T-helper 17 cell (primary cell): ENCODE measurements around the gene FOXF1. TPM values are rescaled to one million over a fixed set of nuclear protein-coding genes. Genes with fewer than 3 reads are reported as not detected.

ENCODE experiments used
- ATAC-seq: fragments of 150-1000 bp; cut with Tn5 transposase; 2 replicates; pipeline ENCODE4 v1.10.0; 2021; ENCODE audit warnings: mild to moderate bottlenecking, moderate library complexity
- DNase-seq, 3 donors: peaks; one replicate each; pipeline versions ENCODE4 v3.0.0 to v3.0.0-alpha.2; 2020 to 2021
- H3K9me3 ChIP-seq: one replicate; pipeline ENCODE4 v1.7.0; 2013; ENCODE audit warnings: low read length, mild to moderate bottlenecking; ENCODE audit not compliant: control insufficient read depth, poor library complexity, severe bottlenecking
- H3K27ac Mint-ChIP-seq: one replicate; pipeline ENCODE4 v1.8.0; 2022; ENCODE audit warnings: mild to moderate bottlenecking, moderate library complexity, mixed read lengths
- H3K27me3 Mint-ChIP-seq: one replicate; pipeline ENCODE4 v1.8.0; 2022; ENCODE audit warnings: mixed read lengths
- H3K36me3 Mint-ChIP-seq: one replicate; pipeline ENCODE4 v1.8.0; 2022; ENCODE audit warnings: low read depth, mixed read lengths
- H3K4me1 Mint-ChIP-seq: one replicate; pipeline ENCODE4 v1.8.0; 2022; ENCODE audit warnings: mild to moderate bottlenecking, mixed read lengths
- H3K4me3 Mint-ChIP-seq: one replicate; pipeline ENCODE4 v1.8.0; 2022; ENCODE audit warnings: mild to moderate bottlenecking, moderate library complexity, mixed read lengths
- total RNA-seq, 4 donors: library from RNA in 2 of 4; stranded (reverse) in 2 of 4; gene quantifications; one replicate each; pipeline ENCODE4 v1.2.3 and lab custom pipeline; 2022 to 2026

FOXF1 gene
- total RNA-seq, 2 donors from 2014 or later, result not detected

- no peaks in the 10 kb centered on the region for H3K9me3 ChIP-seq
- DNase-seq (no peak), ATAC-seq (no peak)
- no peaks in the 10 kb centered on the region for H3K4me1 Mint-ChIP-seq
- no peak overlapping the region for H3K27ac Mint-ChIP-seq
- H3K4me3 Mint-ChIP-seq, result no peak overlapping the region
- H3K27me3 Mint-ChIP-seq, result peaks cover 42% of the 10 kb centered on the region
- H3K36me3 Mint-ChIP-seq, result peaks cover 2% of the 10 kb centered on the region
These were observed 30.9 kb upstream of the FOXF1 start for GRCh38 chr16:86479419-86479818.

- Mint-ChIP-seq H3K27me3 (peaks cover 43% of the 10 kb centered on the region), H3K4me1 (no peaks in the 10 kb centered on the region), H3K4me3 (no peak overlapping the region), H3K36me3 (peaks cover 2% of the 10 kb centered on the region), H3K27ac (no peak overlapping the region)
- no peak for DNase-seq
- no peak for ATAC-seq
- no peaks in the 10 kb centered on the region for H3K9me3 ChIP-seq
These were observed 29.9 kb upstream of the FOXF1 start for GRCh38 chr16:86480444-86480843.

GRCh38 chr16:86481607-86482006 lies 28.7 kb upstream of the FOXF1 start:
- peaks cover 48% of the 10 kb centered on the region for H3K27me3 Mint-ChIP-seq
- DNase-seq (no peak), ATAC-seq (no peak)
- no peaks in the 10 kb centered on the region for H3K9me3 ChIP-seq
- peaks cover 2% of the 10 kb centered on the region for H3K36me3 Mint-ChIP-seq
- H3K4me3 Mint-ChIP-seq, result no peak overlapping the region
- H3K4me1 Mint-ChIP-seq, result no peaks in the 10 kb centered on the region
- H3K27ac Mint-ChIP-seq, result no peak overlapping the region

- no peak overlapping the region for H3K27ac Mint-ChIP-seq
- ATAC-seq (no peak), DNase-seq (no peak)
- no peaks in the 10 kb centered on the region for H3K4me1 Mint-ChIP-seq
- H3K36me3 Mint-ChIP-seq, result peaks cover 2% of the 10 kb centered on the region
- no peaks in the 10 kb centered on the region for H3K9me3 ChIP-seq
- peaks cover 41% of the 10 kb centered on the region for H3K27me3 Mint-ChIP-seq
- no peak overlapping the region for H3K4me3 Mint-ChIP-seq
These were observed 26.1 kb upstream of the FOXF1 start for GRCh38 chr16:86484240-86484639.

- peaks cover 2% of the 10 kb centered on the region for H3K36me3 Mint-ChIP-seq
- no peaks in the 10 kb centered on the region for H3K9me3 ChIP-seq
- H3K4me3 Mint-ChIP-seq, result no peak overlapping the region
- no peaks in the 10 kb centered on the region for H3K4me1 Mint-ChIP-seq
- H3K27ac Mint-ChIP-seq, result no peak overlapping the region
- H3K27me3 Mint-ChIP-seq, result peaks cover 53% of the 10 kb centered on the region
- ATAC-seq (no peak), DNase-seq (no peak)
These were observed 24.6 kb upstream of the FOXF1 start for GRCh38 chr16:86485746-86486145.

GRCh38 chr16:86490859-86491639 lies 19.3 kb upstream of the FOXF1 start:
- H3K9me3 ChIP-seq, result no peaks in the 10 kb centered on the region
- DNase-seq, result no peak
- no peak for ATAC-seq
- no peaks in the 10 kb centered on the region for H3K4me1 Mint-ChIP-seq
- H3K27ac Mint-ChIP-seq, result no peak overlapping the region
- peaks cover 3% of the 10 kb centered on the region for H3K36me3 Mint-ChIP-seq
- no peak overlapping the region for H3K4me3 Mint-ChIP-seq
- peaks cover 89% of the 10 kb centered on the region for H3K27me3 Mint-ChIP-seq

GRCh38 chr16:86491640-86492023 lies 18.7 kb upstream of the FOXF1 start:
- H3K27me3 Mint-ChIP-seq, result peaks cover 89% of the 10 kb centered on the region
- no peak overlapping the region for H3K27ac Mint-ChIP-seq
- no peak overlapping the region for H3K4me3 Mint-ChIP-seq
- peaks cover 3% of the 10 kb centered on the region for H3K36me3 Mint-ChIP-seq
- H3K9me3 ChIP-seq, result no peaks in the 10 kb centered on the region
- DNase-seq (no peak), ATAC-seq (no peak)
- no peaks in the 10 kb centered on the region for H3K4me1 Mint-ChIP-seq

GRCh38 chr16:86492267-86492960 lies 17.9 kb upstream of the FOXF1 start:
- Mint-ChIP-seq H3K4me1 (no peaks in the 10 kb centered on the region), H3K27ac (no peak overlapping the region), H3K4me3 (no peak overlapping the region), H3K36me3 (peaks cover 3% of the 10 kb centered on the region), H3K27me3 (peaks cover 93% of the 10 kb centered on the region)
- DNase-seq (no peak), ATAC-seq (no peak)
- H3K9me3 ChIP-seq, result no peaks in the 10 kb centered on the region

GRCh38 chr16:86492961-86493629 lies 17.2 kb upstream of the FOXF1 start:
- H3K27ac Mint-ChIP-seq, result no peak overlapping the region
- H3K9me3 ChIP-seq, result no peaks in the 10 kb centered on the region
- DNase-seq (no peak), ATAC-seq (no peak)
- H3K4me1 Mint-ChIP-seq, result no peaks in the 10 kb centered on the region
- no peak overlapping the region for H3K4me3 Mint-ChIP-seq
- H3K36me3 Mint-ChIP-seq, result peaks cover 3% of the 10 kb centered on the region
- H3K27me3 Mint-ChIP-seq, result peaks cover 90% of the 10 kb centered on the region

GRCh38 chr16:86494039-86494564 lies 16.2 kb upstream of the FOXF1 start:
- DNase-seq (no peak), ATAC-seq (no peak)
- H3K4me3 Mint-ChIP-seq, result no peak overlapping the region
- H3K36me3 Mint-ChIP-seq, result peaks cover 3% of the 10 kb centered on the region
- no peaks in the 10 kb centered on the region for H3K9me3 ChIP-seq
- peaks cover 84% of the 10 kb centered on the region for H3K27me3 Mint-ChIP-seq
- no peaks in the 10 kb centered on the region for H3K4me1 Mint-ChIP-seq
- H3K27ac Mint-ChIP-seq, result no peak overlapping the region

GRCh38 chr16:86494565-86495356 lies 15.6 kb upstream of the FOXF1 start:
- no peak overlapping the region for H3K4me3 Mint-ChIP-seq
- no peak for DNase-seq

GRCh38 chr16:86495357-86495701 lies 15.0 kb upstream of the FOXF1 start:
- Mint-ChIP-seq H3K27ac (no peak overlapping the region), H3K27me3 (peaks cover 84% of the 10 kb centered on the region), H3K36me3 (peaks cover 3% of the 10 kb centered on the region), H3K4me1 (no peaks in the 10 kb centered on the region), H3K4me3 (no peak overlapping the region)
- no peaks in the 10 kb centered on the region for H3K9me3 ChIP-seq
- no peak for ATAC-seq
- DNase-seq, result no peak

More at GRCh38 chr16:86494565-86495356, 15.6 kb upstream of the FOXF1 start:
- no peaks in the 10 kb centered on the region for H3K9me3 ChIP-seq
- peaks cover 84% of the 10 kb centered on the region for H3K27me3 Mint-ChIP-seq
- peaks cover 3% of the 10 kb centered on the region for H3K36me3 Mint-ChIP-seq
- ATAC-seq, result no peak
- no peaks in the 10 kb centered on the region for H3K4me1 Mint-ChIP-seq
- H3K27ac Mint-ChIP-seq, result no peak overlapping the region
